NCI-H187 (cell line): ENCODE measurements around the gene ARHGEF25.
A peak's percentile ranks its signal among the peaks of the same experiment; 100 is the strongest.
"Not testable (repeated sequence)": the region's sequence is repeated elsewhere in the genome, so short reads cannot be mapped to it uniquely, and the experiment has no call there.

Experiments used
- DNase-seq, 2 experiments: peaks; one replicate each; lab custom pipeline; 2025; lab: John Stamatoyannopoulos, UW

The ARHGEF25 gene

DNA sequence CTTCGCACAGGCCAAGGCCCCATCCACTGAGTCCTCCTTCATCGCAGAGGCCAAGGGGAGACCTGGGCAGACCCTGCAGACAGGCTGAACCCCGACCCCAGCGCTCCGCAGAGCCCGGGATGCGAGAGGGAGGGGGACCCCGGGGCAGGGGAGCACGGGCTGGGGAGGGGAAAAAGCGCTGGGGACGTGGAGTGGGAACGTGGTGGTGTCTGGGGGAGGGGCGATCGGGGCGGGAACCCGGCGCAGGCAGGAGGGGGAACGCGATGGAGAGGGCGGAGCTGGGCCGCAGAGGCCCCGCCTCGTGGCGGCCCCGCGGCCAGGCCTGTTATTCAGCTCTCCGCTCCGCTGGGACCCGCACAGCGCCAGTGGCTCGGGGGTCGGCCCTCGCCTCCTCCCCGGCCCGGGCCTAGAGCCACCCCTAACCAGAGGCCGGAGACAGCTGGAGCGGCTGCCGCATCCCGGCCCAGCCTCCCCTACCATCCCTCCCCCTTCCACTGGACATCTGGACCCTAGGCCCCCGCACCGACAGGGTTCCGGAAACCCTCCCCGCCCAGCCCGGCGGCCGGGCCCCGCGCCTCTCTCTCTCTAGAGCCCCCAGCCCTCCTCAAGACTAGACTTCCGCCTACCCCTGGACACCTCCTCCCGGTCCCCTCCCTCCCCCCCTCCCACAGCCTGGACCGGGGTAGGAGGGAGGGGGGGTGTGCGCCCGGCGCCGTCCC is at the start of gene ARHGEF25:
TSS of gene ARHGEF25 (plus strand) at position 328 of the 719 bp plus-strand sequence. CDS start 460 bp downstream, outside the sequence.
- peak; percentile 9 to 26 for DNase-seq

DNA sequence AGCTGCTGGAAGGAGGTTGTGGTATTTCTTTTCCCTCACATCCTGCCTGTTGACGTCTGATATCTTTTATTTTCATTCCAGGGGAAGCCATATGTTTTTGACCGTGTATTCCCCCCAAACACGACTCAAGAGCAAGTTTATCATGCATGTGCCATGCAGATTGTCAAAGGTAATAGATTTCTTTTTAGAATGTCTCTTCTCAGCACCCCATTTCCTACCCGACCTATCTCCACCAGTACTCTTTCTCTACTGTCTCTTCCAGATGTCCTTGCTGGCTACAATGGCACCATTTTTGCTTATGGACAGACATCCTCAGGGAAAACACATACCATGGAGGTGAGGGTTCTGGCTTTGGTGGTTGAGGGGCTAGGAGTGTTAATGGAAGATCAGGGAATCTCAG is 47.9 kb upstream of the ARHGEF25 start:
- no peak for DNase-seq

GRCh38 chr12:57564178-57564740 is 47.0 kb upstream of the ARHGEF25 start:
- no peak for DNase-seq

DNA sequence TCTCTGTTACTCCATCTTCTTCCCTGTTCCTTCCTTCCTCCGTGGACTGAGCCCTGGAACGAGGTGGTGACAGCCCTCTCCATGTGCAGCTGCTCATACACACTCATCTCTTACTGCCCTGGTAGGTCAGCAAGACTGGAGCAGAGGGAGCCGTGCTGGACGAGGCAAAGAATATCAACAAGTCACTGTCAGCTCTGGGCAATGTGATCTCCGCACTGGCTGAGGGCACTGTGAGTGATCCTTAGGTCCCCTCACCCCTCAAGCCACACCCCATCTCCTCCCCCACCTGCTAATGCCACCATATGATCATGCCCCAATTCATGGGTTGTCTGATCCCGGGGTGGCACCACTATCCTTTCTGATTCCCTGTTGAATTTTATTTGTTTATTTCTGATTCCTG is 42.4 kb upstream of the ARHGEF25 start:
- DNase-seq = no peak

GRCh38 chr12:57569858-57570257 is 41.4 kb upstream of the ARHGEF25 start:
- DNase-seq = no peak

- not testable (repeated sequence) for DNase-seq
These were observed 40.8 kb upstream of the ARHGEF25 start for GRCh38 chr12:57570438-57570837.

DNA sequence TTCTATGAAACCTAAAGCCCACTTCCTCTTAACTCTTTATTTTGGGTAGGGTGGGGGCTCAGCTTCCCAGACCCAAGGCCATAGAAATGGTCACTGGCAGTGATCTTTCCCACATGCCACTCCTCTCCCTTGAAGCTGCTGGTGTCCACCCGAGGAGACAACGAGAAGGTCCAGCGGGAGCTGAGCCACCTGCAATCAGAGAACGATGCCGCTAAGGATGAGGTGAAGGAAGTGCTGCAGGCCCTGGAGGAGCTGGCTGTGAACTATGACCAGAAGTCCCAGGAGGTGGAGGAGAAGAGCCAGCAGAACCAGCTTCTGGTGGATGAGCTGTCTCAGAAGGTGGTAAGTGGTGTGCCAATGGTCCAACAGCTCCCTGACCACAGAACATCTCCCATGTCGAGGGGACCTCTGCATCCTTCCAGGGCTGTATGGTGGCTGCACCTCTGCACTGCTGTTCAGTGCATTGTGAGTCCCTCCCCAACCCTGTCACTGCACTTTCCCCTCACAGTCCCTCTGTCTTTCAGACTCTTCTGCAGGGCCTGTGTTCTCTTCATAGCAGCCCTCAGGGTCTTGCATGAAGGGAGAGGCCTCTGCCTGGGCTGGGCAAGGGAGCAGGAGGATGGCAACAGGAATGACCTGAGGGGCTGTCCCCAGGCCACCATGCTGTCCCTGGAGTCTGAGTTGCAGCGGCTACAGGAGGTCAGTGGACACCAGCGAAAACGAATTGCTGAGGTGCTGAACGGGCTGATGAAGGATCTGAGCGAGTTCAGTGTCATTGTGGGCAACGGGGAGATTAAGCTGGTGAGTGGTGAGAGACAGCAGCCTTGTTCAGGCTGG is 39.1 kb upstream of the ARHGEF25 start:
- no peak for DNase-seq

DNA sequence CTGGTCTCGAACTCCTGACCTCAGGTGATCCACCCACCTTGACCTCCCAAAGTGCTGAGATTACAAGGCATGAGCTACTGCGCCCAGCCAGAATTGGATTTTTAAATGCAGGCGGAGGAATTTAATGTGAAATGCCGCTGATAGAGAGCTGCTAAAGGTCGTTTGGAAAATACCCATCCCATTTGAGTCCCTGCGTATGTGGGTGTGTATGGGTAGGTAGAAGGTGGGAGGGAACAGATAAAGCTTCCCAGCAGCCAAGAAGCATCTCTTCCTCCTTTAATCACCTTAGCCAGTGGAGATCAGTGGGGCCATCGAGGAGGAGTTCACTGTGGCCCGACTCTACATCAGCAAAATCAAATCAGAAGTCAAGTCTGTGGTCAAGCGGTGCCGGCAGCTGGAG is 36.4 kb upstream of the ARHGEF25 start:
- no peak for DNase-seq

DNA sequence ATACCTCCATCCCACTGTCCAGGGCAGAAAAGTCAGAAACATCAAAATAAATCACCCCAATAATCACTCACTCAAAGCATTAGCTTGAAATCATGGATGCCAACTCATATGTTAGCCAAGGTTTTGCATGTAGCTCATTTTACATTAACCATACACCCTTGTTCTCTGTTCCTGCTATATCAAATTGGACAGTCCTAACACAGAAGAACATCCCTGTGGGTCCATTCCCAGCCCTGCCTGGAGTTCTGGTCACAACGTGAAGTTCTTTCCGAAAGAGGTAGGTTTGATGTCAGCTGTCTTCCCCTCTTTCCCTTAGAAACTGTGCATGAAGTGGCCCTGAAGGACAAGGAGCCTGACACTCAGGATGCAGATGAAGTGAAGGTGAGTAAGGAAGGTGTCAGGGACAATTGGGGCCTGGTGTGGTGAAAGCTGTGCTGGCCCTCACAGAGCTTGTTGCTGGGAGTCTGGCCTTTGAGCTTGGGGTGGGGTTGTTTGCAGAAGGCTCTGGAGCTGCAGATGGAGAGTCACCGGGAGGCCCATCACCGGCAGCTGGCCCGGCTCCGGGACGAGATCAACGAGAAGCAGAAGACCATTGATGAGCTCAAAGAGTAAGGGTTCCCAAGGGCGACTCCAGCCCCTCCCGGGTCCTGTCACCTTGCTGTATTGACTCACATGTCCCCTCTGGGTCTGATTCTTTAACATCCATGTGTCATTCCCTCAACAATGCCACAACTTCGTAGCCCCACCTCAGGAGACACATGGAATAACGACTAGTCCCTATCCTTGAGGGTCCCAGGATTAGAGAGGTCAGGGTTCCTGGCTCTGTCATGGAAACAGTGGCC is 35.2 kb upstream of the ARHGEF25 start:
- DNase-seq = no peak

GRCh38 chr12:57576613-57577160 is 34.5 kb upstream of the ARHGEF25 start:
- DNase-seq = no peak

GRCh38 chr12:57577981-57578758 is 33.1 kb upstream of the ARHGEF25 start:
- DNase-seq = no peak

DNA sequence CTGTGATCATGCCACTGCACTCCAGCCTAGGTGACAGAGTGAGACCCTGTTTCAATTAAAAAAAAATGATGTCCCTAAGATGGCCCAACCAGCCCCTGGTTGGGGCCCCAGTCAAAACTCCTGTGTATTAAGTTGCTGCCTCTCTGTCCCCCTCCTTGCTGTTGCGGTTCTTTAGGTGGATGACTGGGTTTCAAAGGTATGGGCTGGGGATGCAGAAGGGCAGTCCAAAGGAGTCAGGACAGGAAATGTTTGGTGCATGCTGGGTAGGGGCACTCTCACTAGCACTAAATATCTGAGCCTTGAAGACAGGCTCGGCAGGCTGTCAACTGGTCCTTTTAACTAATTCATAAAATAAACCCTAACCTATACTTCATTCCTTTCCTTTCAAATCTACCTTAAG is 32.2 kb upstream of the ARHGEF25 start:
- DNase-seq = no peak

- DNase-seq = no peak
These were observed 31.4 kb upstream of the ARHGEF25 start for GRCh38 chr12:57579677-57580465.

GRCh38 chr12:57580466-57580795 is 30.8 kb upstream of the ARHGEF25 start:
- DNase-seq = no peak

DNA sequence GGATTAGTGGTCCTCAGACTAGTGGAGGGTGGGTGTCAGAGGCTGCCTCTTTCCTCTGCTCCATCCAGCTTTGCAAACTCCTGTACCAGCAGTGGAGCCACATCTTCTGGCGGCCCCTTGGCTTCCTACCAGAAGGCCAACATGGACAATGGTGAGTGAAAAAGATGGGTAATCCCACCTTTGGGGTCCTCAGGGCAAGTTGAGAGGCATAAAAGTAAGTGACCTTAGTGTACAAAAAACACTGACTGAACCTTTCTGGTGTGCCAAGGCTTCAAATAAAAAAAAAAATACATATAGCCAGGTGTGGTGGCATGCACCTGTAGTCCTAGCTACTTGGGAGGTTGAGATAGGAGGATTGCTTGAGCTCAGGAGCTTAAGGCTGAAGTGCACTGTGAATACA is 29.4 kb upstream of the ARHGEF25 start:
- DNase-seq = no peak

GRCh38 chr12:57582440-57582839 is 28.8 kb upstream of the ARHGEF25 start:
- no peak for DNase-seq

DNA sequence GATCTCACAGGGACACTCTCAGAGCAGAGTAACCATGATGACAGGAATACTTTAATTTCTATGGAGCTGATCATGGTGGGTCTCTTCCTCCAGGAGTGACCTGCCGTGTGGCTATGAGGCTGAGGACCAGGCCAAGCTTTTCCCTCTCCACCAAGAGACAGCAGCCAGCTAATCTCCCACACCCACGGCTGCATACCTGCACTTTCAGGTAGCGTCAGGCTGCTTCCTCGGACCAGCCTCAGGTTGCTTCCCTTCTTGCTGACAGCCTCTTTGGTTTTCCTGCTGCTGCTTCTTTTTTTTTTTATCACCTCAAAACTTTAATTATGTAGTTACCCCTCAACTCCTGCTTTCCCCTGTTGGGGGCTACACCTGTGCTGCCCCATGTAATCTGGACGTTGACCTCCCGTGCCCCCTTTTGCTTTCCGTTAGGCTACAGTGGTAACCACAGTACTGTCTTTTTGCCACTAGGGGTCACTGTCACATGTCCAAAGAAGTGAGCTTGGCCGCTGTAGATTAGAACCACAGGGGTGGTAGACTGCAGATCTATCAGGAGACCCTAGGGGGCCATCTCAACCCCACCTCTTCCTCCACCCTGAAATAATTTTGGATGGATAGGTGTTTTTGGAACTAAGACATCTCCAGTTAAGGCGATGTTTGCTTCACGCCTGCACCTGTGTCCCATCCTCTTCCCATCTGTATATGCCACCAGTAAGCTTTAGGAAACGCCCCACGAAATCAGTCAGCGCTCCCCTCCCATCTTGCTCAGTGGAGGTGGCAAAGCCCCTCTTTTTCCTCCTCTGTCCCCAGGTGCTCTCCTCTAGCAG is 28.0 kb upstream of the ARHGEF25 start:
- peak in 1 of 2 experiments; percentile 60 for DNase-seq

DNA sequence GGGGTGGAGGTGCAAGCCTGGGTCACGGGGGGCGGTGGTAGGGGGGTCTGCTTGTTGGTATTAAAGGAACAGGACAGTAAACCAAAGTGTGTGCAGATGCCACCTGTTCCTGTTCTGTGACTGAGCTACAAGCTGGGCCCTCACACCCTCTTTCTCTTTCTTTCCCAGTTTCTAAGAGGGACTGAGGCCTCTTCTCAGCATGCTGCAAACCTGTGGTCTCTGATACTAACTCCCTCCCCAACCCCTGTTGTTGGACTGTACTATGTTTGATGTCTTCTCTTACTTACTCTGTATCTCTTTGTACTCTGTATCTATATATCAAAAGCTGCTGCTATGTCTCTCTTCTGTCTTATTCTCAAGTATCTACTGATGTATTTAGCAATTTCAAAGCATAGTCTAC is 27.2 kb upstream of the ARHGEF25 start:
- no peak for DNase-seq

GRCh38 chr12:57584690-57585089 is 26.5 kb upstream of the ARHGEF25 start:
- no peak for DNase-seq
